IPS-15b (cell line): ENCODE data around the gene ZNF217.
"Not testable (repeated sequence)": the region's sequence is repeated elsewhere in the genome, so short reads cannot be mapped to it uniquely, and the experiment has no call there.

Experiments
- H3K27me3 ChIP-seq: one replicate; pipeline ENCODE4 v1.6.1; 2013; ENCODE audit warnings: low read length; ENCODE audit not compliant: control insufficient read depth, insufficient read depth
- H3K36me3 ChIP-seq: one replicate; pipeline ENCODE4 v1.6.1; 2013; ENCODE audit warnings: low read length; ENCODE audit not compliant: control insufficient read depth, insufficient read depth
- H3K4me1 ChIP-seq: one replicate; pipeline ENCODE4 v1.6.1; 2013; ENCODE audit warnings: mild to moderate bottlenecking, low read length; ENCODE audit not compliant: control insufficient read depth, insufficient read depth
- H3K4me3 ChIP-seq: one replicate; pipeline ENCODE4 v1.5.1; 2013; ENCODE audit warnings: low read depth, low read length
- H3K9ac ChIP-seq: one replicate; pipeline ENCODE4 v1.6.1; 2013; ENCODE audit warnings: low read depth, mild to moderate bottlenecking, low read length
- H3K9me3 ChIP-seq: one replicate; pipeline ENCODE4 v1.6.1; 2013; ENCODE audit warnings: mild to moderate bottlenecking, low read length; ENCODE audit not compliant: control insufficient read depth, insufficient read depth

The ZNF217 gene

DNA sequence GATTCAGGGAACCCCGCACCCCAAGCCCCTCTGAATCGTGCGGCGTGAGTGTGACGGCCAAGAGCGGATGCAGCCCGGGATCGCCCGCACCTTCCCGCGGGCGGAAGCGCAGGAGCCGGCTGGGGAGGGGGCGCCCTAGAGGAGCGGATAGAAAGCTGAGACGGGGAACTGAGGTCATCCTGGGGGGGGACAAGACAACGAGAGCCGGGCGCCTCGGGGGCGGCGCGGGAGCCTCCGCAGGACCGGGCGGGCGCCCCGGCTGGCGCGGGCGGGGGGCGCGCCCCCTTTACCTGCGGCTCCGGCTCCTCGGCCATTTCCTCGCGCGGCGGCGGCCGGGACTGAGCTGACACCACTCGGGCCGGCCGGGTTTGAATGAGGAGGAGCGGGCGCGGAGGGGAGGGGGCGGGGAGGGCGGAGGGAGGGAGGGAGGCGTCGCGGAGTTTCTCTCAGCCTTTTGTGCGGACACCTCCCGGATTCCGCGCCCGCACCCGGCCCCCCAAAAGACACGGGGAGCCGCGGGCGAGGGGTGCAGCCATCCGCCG lies at the start of gene ZNF217:
Gene ZNF217, minus strand, starts transcription at position 374 of the 542 bp plus-strand sequence. CDS start 11,013 bp downstream, outside the sequence.
- not testable (repeated sequence) for H3K36me3 ChIP-seq, H3K27me3 ChIP-seq, H3K9me3 ChIP-seq
- H3K4me3 ChIP-seq: peak within 1 kb of the TSS; percentile 68
- peak within 1 kb of the TSS; percentile 79 for H3K9ac ChIP-seq
- H3K4me1 ChIP-seq: peaks cover 13% of the 10 kb centered on the region

DNA sequence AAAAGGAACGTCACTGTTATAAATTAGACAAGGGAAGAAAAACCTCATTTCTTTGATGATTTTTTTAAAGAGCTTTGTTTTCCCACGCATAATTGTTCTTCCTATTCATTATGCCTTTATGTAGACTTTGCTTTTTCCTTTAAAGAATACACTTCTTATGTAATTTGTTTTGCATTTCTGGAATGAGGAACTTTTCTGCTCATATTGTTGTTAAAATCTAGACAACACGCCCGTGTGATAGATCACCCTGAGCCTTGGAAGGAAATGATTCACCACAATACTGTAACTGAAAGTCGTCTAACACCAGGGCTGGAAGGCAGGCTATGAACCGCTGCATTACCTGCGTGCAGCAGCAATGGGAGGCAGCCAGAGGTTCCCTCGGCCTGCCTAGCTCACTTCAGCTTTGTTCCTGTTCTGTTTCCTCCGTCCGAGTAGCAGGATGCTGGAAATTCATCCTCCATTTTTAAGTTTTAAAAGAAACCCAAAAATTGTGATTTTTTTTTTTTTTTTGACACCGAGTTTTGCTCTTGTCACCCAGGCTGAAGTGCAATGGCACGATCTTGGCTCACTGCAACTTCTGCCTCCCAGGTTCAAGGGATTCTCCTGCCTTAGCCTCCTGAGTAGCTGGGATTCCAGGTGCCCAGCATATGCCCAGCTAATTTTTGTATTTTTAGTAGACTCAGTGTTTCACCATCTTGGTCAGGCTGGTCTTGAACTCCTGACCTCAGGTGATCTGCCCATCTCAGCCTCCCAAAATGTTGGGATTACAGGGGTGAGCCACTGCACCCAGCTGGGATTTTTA lies 49.6 kb upstream of the ZNF217 start:
- Histone ChIP-seq H3K27me3 (no peaks in the 10 kb centered on the region), H3K9ac (no peak overlapping the region), H3K9me3 (no peaks in the 10 kb centered on the region), H3K36me3 (no peaks in the 10 kb centered on the region), H3K4me1 (peaks cover 11% of the 10 kb centered on the region), H3K4me3 (no peak overlapping the region)

DNA sequence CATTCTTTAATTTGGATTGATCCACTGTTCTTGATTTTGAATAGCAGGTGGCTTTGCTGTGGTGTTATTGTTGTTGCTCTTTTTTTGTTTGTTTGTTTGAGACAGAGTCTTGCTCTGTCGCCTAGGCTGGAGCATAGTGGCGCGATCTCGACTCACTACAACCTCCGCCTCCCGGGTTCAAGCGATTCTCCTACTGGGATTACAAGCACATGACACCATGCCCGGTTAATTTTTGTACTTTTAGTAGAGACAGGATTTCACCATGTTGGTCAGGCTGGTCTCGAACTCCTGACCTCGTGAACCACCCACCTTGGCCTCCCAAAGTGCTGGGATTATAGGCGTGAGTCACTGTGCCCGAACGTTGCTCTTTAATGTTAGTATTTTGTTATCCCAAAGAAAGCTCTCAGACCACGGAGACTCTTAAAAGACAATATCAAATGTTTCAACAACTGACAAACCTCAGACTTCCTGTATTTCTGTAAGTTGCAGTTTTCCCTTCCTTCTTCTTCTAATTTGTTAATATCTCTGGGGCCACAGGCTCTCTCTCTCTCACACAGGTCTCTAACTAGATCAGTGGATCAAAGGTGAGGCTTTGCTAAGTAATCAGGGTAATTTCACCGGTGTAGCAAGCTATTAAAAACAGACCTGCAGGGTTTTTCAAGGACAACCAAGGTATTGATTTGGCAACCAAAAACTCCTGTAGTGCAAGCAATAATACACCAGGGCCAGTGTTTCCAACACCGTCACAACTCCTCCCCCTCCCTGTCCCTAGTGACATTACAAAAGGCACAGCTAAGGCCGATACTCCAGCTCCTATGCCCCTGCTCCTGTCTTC lies 48.8 kb upstream of the ZNF217 start:
- Histone ChIP-seq H3K9me3 (no peaks in the 10 kb centered on the region), H3K27me3 (no peaks in the 10 kb centered on the region), H3K4me1 (peaks cover 11% of the 10 kb centered on the region), H3K36me3 (no peaks in the 10 kb centered on the region), H3K4me3 (no peak overlapping the region), H3K9ac (no peak overlapping the region)

DNA sequence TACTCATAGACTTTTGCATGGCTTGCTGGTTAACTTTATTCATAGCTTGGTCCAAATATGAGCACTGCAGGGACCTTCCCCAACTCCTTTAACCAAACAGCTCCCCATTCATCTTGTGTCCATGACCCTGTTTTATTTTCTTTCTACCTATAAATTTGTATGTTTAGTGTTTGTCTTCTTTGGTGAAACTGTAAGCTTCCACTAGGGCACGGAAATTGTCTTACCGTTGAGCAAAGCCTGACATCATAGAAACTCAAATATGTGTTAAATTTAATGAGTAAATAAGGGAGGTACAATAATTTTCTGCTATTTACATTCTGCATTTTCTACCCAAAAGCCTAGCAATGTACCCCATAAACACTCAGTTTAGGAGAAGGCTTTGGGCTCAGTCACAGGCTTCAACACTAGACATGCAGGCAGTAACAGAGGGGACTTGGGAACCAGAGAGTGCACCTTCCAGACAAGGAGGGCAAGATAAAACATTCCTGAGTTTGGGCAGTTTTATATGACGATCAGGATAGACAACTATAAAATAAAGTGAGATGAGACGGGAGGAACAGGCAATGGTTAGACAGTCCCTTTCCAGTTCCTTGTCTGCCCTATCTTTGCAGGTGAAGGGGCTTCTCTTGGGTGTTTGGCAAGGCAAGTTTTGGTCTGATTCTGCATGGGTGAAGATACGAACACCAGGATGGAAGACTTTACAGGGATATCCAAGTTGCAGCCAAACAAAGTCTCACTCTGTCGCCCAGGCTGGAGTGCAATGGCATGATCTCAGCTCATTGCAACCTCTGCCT lies 46.2 kb upstream of the ZNF217 start:
- H3K36me3 ChIP-seq: no peaks in the 10 kb centered on the region
- no peak overlapping the region for H3K9ac ChIP-seq
- no peaks in the 10 kb centered on the region for H3K27me3 ChIP-seq
- no peak overlapping the region for H3K4me3 ChIP-seq
- H3K9me3 ChIP-seq: no peaks in the 10 kb centered on the region
- H3K4me1 ChIP-seq: peaks cover 9% of the 10 kb centered on the region

DNA sequence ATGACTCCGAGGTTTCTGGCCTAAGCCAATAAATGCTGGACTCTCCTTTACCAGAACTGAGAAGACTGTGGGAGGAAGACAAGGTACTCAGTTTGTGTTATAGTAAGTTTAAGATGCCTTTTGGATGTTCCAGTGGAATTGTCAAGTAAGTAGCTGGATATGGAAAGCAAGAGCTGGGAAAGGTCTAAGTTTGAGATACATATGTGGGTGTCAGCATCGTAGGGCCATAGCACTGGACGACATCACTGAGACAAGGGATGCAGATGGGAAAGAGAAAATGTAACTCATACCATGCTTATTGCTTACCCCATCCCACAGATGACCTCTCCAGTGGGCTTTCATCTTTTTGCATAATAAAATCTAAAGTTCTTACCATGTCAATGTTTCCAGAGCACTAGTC lies 45.5 kb upstream of the ZNF217 start:
- H3K27me3 ChIP-seq: no peaks in the 10 kb centered on the region
- H3K36me3 ChIP-seq: no peaks in the 10 kb centered on the region
- no peak overlapping the region for H3K9ac ChIP-seq
- no peak overlapping the region for H3K4me3 ChIP-seq
- no peaks in the 10 kb centered on the region for H3K9me3 ChIP-seq
- H3K4me1 ChIP-seq: peaks cover 9% of the 10 kb centered on the region

DNA sequence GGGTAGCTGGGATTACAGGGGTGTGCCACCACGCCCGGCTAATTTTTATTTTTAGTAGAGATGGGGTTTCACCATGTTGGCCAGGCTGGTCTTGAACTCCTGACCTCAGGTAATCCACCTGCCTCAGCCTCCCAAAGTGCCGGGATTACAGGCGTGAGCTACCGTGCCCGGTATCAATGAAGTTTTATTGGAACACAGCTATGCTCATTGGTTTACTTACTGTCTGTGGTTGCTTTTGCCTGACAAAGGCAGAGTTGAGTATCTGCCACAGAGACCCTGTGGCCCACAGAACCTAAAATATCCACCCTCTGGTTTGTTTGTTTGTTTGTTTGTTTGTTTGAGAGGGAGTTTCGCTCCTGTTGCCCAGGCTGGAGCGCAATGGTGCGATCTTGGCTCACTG lies 43.7 kb upstream of the ZNF217 start:
- H3K27me3 ChIP-seq, H3K4me3 ChIP-seq, H3K36me3 ChIP-seq, H3K9me3 ChIP-seq, H3K9ac ChIP-seq, H3K4me1 ChIP-seq: not testable (repeated sequence)

DNA sequence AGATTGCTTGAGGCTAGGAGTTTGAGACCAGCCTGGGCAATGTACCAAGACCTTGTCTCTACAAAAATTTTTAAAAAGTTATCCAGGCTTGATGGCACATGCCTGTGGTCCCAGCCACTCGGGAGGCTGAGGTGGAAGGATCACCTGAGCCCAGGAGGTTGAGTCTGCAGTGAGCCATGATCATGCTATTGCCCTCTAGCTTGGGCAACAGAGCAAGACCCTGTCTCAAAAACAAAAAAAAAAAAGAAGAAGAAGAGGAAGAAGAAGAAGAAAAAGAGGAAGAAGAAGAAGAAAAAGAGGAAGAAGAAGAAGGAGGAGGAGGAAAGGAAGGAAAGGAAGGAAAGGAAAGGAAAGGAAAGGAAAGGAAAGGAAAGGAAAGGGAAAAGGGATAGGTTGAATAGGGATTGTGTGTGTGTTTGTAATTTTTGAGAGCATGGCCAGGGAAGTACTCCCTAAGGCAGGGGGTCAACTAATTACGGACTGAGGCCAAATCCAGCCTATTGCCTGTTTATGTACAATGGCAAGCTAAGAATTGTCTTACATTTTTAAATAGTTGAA lies 43.0 kb upstream of the ZNF217 start:
- H3K27me3 ChIP-seq: no peaks in the 10 kb centered on the region
- no peaks in the 10 kb centered on the region for H3K4me1 ChIP-seq
- H3K9ac ChIP-seq: no peak overlapping the region
- no peak overlapping the region for H3K4me3 ChIP-seq
- no peaks in the 10 kb centered on the region for H3K9me3 ChIP-seq
- no peaks in the 10 kb centered on the region for H3K36me3 ChIP-seq

DNA sequence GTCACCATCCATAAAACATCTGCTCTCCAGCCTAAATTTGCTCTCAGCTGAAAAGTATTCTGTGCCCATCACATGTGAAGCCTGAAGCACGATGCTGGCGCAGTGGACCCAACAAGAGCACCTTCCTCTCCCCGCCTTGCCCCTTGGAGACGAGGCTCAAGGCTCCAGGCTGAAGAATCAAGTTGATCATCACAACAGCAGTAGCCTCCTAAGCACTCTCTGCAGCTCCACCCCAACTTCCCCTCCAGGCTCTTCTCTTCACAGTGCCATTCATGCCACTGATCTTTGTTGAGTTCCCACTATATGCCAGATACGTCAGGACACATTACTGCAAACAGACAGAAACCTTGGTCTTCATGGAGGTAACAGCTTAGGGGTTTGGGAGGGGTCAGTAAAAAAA lies 41.6 kb upstream of the ZNF217 start:
- Histone ChIP-seq H3K4me3 (no peak overlapping the region), H3K4me1 (no peaks in the 10 kb centered on the region), H3K9ac (no peak overlapping the region), H3K27me3 (no peaks in the 10 kb centered on the region), H3K36me3 (no peaks in the 10 kb centered on the region), H3K9me3 (no peaks in the 10 kb centered on the region)

DNA sequence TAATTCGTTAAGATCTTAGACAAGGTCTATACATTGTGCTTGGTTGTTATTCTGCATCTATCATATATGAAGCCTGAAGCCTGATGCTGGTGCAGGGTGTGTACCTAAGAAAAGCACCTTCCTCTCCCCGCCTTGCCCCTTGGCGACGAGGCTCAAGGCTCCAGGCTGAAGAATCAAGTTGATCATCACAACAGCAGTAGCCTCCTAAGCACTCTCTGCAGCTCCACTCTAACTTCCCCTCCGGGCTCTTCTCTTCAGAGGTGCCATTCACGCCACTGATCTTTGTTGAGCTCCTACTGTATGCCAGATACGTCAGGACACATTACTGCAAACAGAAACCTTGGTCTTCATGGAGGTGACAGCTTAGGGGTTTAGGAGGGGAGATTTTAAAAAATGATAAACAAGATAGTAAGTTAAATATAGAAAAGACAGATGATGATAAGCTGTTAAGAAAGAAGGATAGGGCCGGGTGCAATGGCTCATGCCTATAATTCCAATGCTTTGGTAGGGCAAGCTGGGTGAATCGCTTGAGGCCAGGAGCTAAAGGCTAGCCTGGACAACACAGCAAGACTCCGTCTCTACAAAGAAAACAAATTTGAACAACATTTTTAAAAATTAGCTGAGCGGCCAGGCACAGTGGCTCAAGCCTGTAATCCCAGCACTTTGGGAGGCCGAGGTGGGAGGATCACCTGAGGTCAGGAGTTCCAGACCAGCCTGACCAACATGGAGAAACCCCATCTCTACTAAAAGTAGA lies 38.4 kb upstream of the ZNF217 start:
- H3K36me3 ChIP-seq: no peaks in the 10 kb centered on the region
- no peaks in the 10 kb centered on the region for H3K9me3 ChIP-seq
- no peak overlapping the region for H3K4me3 ChIP-seq
- H3K4me1 ChIP-seq: no peaks in the 10 kb centered on the region
- no peaks in the 10 kb centered on the region for H3K27me3 ChIP-seq
- H3K9ac ChIP-seq: no peak overlapping the region

DNA sequence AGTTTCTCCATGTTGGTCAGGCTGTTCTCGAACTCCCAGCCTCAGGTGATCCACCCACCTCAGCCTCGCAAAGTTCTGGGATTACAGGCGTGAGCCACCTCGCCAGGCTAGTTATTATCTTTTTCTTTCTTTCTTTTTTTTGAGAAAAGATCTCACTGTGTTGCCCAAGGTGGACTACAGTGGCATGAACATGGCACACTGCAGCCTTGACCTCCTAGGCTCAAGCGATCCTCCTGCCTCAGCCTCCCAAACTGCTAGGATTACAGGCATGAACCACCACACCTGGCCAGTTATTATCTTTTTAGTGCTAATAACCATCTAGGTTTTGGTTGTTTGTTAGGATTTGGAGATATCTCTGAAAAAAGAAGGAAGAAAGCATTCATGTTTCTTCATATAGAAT lies 35.8 kb upstream of the ZNF217 start:
- H3K4me1 ChIP-seq: no peaks in the 10 kb centered on the region
- no peaks in the 10 kb centered on the region for H3K27me3 ChIP-seq
- no peak overlapping the region for H3K4me3 ChIP-seq
- H3K9ac ChIP-seq: no peak overlapping the region
- H3K36me3 ChIP-seq: no peaks in the 10 kb centered on the region
- H3K9me3 ChIP-seq: no peaks in the 10 kb centered on the region

DNA sequence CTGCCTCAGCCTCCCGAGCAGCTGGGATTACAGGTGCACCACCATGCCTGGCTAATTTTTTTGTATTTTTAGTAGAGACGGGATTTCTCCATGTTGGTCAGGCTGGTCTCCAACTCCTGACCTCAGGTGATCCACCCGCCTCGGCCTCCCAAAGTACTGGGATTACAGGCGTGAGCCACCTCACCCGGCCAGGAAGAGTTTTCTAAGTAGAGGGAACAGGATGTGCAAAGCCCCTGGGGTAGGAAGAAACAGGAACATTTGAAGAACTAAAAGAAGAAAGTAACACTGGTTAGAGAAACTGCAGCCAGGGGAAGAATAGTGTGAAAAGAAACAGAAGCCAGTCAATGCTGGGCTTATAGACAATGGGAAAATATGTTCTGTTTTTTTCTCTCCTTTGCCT lies 35.1 kb upstream of the ZNF217 start:
- H3K4me1 ChIP-seq, H3K4me3 ChIP-seq, H3K27me3 ChIP-seq, H3K36me3 ChIP-seq, H3K9me3 ChIP-seq, H3K9ac ChIP-seq: not testable (repeated sequence)
